H9 (cell line): ENCODE data around the gene PHEX. TPM values are rescaled to one million over a fixed set of nuclear protein-coding genes. Genes with fewer than 3 reads are reported as not detected.

Experiments
- DNase-seq: peaks from one replicate; pipeline ENCODE4 v3.0.0-alpha.2; 2017
- H2AFZ ChIP-seq: one replicate; pipeline ENCODE4 v1.6.1; 2013; ENCODE audit warnings: mild to moderate bottlenecking, low read length, control low read depth, moderate library complexity
- H2AK5ac ChIP-seq: 2 replicates; pipeline ENCODE4 v1.6.1; 2013; ENCODE audit warnings: low read length, control low read depth, mixed read lengths; ENCODE audit not compliant: insufficient read length
- H2BK120ac ChIP-seq: one replicate; pipeline ENCODE4 v1.6.1; 2013; ENCODE audit warnings: low read depth, mild to moderate bottlenecking, low read length, control low read depth, inconsistent platforms; ENCODE audit not compliant: poor library complexity, severe bottlenecking
- H2BK12ac ChIP-seq: 2 replicates; pipeline ENCODE4 v1.6.1; 2013; ENCODE audit warnings: low read length, control low read depth, mixed read lengths, low read depth; ENCODE audit not compliant: insufficient read length
- H2BK15ac ChIP-seq: 2 replicates; pipeline ENCODE4 v1.6.1; 2013; ENCODE audit warnings: low read depth, low read length, control low read depth
- H2BK20ac ChIP-seq: one replicate; pipeline ENCODE4 v1.6.1; 2013; ENCODE audit warnings: low read depth, mild to moderate bottlenecking, low read length, control low read depth, inconsistent platforms; ENCODE audit not compliant: poor library complexity, severe bottlenecking
- H2BK5ac ChIP-seq: 2 replicates; pipeline ENCODE4 v1.6.1; 2013; ENCODE audit warnings: low read length, control low read depth, mixed read lengths; ENCODE audit not compliant: insufficient read length
- H3K14ac ChIP-seq: 2 replicates; pipeline ENCODE4 v1.6.1; 2013; ENCODE audit warnings: low read length, control low read depth; ENCODE audit not compliant: insufficient read depth
- H3K18ac ChIP-seq: 2 replicates; pipeline ENCODE4 v1.6.1; 2013; ENCODE audit warnings: low read depth, mild to moderate bottlenecking, mixed read lengths, low read length, control low read depth; ENCODE audit not compliant: insufficient read length
- H3K23ac ChIP-seq: 2 replicates; pipeline ENCODE4 v1.6.1; 2013; ENCODE audit warnings: low read length, control low read depth, mixed read lengths, low read depth; ENCODE audit not compliant: insufficient read length
- H3K23me2 ChIP-seq: 2 replicates; pipeline ENCODE4 v1.6.1; 2013; ENCODE audit warnings: low read depth, mild to moderate bottlenecking, mixed read lengths, low read length, control low read depth; ENCODE audit not compliant: insufficient read length, poor library complexity, severe bottlenecking
- H3K27ac ChIP-seq: 2 replicates; pipeline ENCODE4 v1.5.1; 2013; ENCODE audit warnings: low read length, control low read depth, mixed read lengths, low read depth; ENCODE audit not compliant: insufficient read length
- H3K27me3 ChIP-seq: 2 replicates; pipeline ENCODE4 v1.6.1; 2013; ENCODE audit warnings: low read length, control low read depth, inconsistent platforms; ENCODE audit not compliant: insufficient read depth
- H3K4ac ChIP-seq: 2 replicates; pipeline ENCODE4 v1.6.1; 2013; ENCODE audit warnings: low read depth, mild to moderate bottlenecking, control low read depth, inconsistent platforms, low read length, moderate library complexity
- H3K4me1 ChIP-seq: 2 replicates; pipeline ENCODE4 v1.6.1; 2013; ENCODE audit warnings: low read length, control low read depth, inconsistent platforms; ENCODE audit not compliant: insufficient read depth
- H3K4me2 ChIP-seq: 2 replicates; pipeline ENCODE4 v1.6.1; 2013; ENCODE audit warnings: low read length, control low read depth, mixed read lengths; ENCODE audit not compliant: insufficient read length, insufficient read depth
- H3K56ac ChIP-seq: 2 replicates; pipeline ENCODE4 v1.6.1; 2013; ENCODE audit warnings: low read depth, mild to moderate bottlenecking, mixed read lengths, low read length, control low read depth; ENCODE audit not compliant: insufficient read length
- H3K79me1 ChIP-seq: 2 replicates; pipeline ENCODE4 v1.6.1; 2013; ENCODE audit warnings: low read depth, mild to moderate bottlenecking, moderate library complexity, low read length, control low read depth, inconsistent platforms; ENCODE audit not compliant: insufficient read depth, poor library complexity, severe bottlenecking
- H3K79me2 ChIP-seq: 2 replicates; pipeline ENCODE4 v1.6.1; 2013; ENCODE audit warnings: low read length, control low read depth, inconsistent platforms; ENCODE audit not compliant: insufficient read depth
- H3K9ac ChIP-seq: 2 replicates; pipeline ENCODE4 v1.6.1; 2013; ENCODE audit warnings: low read length, control low read depth, mixed read lengths; ENCODE audit not compliant: insufficient read length; ENCODE audit errors: extremely low read depth
- H3K9me3 ChIP-seq: one replicate; pipeline ENCODE4 v1.6.1; 2013; ENCODE audit warnings: low read depth, low read length, inconsistent platforms; ENCODE audit not compliant: control insufficient read depth
- H3T11ph ChIP-seq: one replicate; pipeline ENCODE4 v1.6.1; 2013; ENCODE audit warnings: mild to moderate bottlenecking, low read length, control low read depth, inconsistent platforms
- H4K20me1 ChIP-seq: one replicate; pipeline ENCODE4 v1.6.1; 2013; ENCODE audit not compliant: control insufficient read depth, insufficient read length, insufficient read depth
- H4K5ac ChIP-seq: 2 replicates; pipeline ENCODE4 v1.6.1; 2013; ENCODE audit warnings: low read depth, mild to moderate bottlenecking, mixed read lengths, low read length, control low read depth; ENCODE audit not compliant: insufficient read length
- H4K8ac ChIP-seq: replicated peaks from 2 replicates; pipeline ENCODE4 v1.6.1; 2013; ENCODE audit warnings: low read length, control low read depth, mixed read lengths, low read depth; ENCODE audit not compliant: insufficient read length
- H4K91ac ChIP-seq: 2 replicates; pipeline ENCODE4 v1.6.1; 2013; ENCODE audit warnings: low read depth, mild to moderate bottlenecking, moderate library complexity, mixed read lengths, low read length, control low read depth; ENCODE audit not compliant: insufficient read length
- H3K27ac Mint-ChIP-seq, 3 experiments: 2 replicates in 2 of 3; 3 replicates in 1 of 3; pipeline ENCODE4 v1.8.0; 2020 to 2021; ENCODE audit warnings: mixed read lengths in 3 of 3, mild to moderate bottlenecking in 1 of 3, moderate library complexity in 1 of 3
- H3K27me3 Mint-ChIP-seq: 2 replicates; pipeline ENCODE4 v1.8.0; 2021; ENCODE audit warnings: low read depth, mild to moderate bottlenecking, moderate library complexity, mixed read lengths
- H3K36me3 Mint-ChIP-seq, 3 experiments: 2 replicates in 2 of 3; 3 replicates in 1 of 3; pipeline ENCODE4 v1.8.0; 2020 to 2021; ENCODE audit warnings: low read depth in 3 of 3, mixed read lengths in 3 of 3; ENCODE audit not compliant: insufficient read depth in 1 of 3
- H3K4me1 Mint-ChIP-seq, 2 experiments: 2 replicates each; pipeline ENCODE4 v1.8.0; 2020; ENCODE audit warnings: mixed read lengths in 2 of 2
- H3K4me3 Mint-ChIP-seq, 2 experiments: 2 replicates in 1 of 2; 3 replicates in 1 of 2; pipeline ENCODE4 v1.8.0; 2020 to 2021; ENCODE audit warnings: mild to moderate bottlenecking in 2 of 2, mixed read lengths in 2 of 2, moderate library complexity in 1 of 2
- H3K9me3 Mint-ChIP-seq, 2 experiments: 2 replicates in 1 of 2; 3 replicates in 1 of 2; pipeline ENCODE4 v1.8.0; 2020; ENCODE audit warnings: mild to moderate bottlenecking in 2 of 2, mixed read lengths in 2 of 2, moderate library complexity in 1 of 2
- WGBS: extraction: QIAGEN DNeasy Blood & Tissue Kit; methylation state at CpG from one replicate; pipeline ENCODE4 v1.1.7; 2013; ENCODE audit warnings: missing lambda C conversion rate, low lambda C conversion rate, mixed read lengths; ENCODE audit not compliant: insufficient read length; ENCODE audit errors: extremely low coverage; 5-methylcytosine and 5-hydroxymethylcytosine counted together
- total RNA-seq: library from RNA; stranded (reverse); gene quantifications from 2 replicates; pipeline ENCODE4 v1.2.1, GENCODE V29; 2021
- TF ChIP-seq, protein P1 (sequence below): fragments of 200-600 bp; sonication (generic); conservative IDR thresholded peaks from 3 replicates; pipeline ENCODE4 v1.8.0; 2021; ENCODE audit warnings: antibody characterized with exemption, mild to moderate bottlenecking

PHEX gene
- total RNA-seq, 1 experiment from 2014 or later = 0.11 TPM

DNA sequence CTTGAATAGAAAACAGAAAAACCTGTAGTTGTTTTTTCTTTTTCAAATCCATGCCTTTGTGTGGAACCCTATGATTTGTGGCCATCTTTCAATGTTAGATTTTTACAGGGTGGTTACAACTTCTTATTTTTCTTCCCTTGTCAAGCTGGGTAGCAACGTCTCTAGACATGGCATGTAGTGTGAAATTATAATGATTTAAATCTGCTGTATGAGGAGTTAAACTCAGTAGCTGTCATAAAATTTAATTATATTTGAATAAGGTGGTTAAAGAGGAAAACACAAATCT, 162.5 kb downstream of the PHEX start:
- Histone ChIP-seq H2BK120ac (no peak overlapping the region), H3K27ac (no peak overlapping the region), H4K20me1 (no peaks in the 10 kb centered on the region), H2BK15ac (no peak overlapping the region), H2AFZ (no peak overlapping the region), H4K5ac (no peak overlapping the region), H3T11ph (no peak overlapping the region), H2BK20ac (no peak overlapping the region), H3K79me1 (no peaks in the 10 kb centered on the region), H3K18ac (no peak overlapping the region), H3K56ac (no peak overlapping the region), H2BK12ac (no peak overlapping the region), H3K27me3 (no peaks in the 10 kb centered on the region), H3K79me2 (no peaks in the 10 kb centered on the region), H3K23ac (no peak overlapping the region), H4K91ac (no peak overlapping the region), H3K4me2 (no peak overlapping the region), H3K4me1 (no peaks in the 10 kb centered on the region), H3K23me2 (no peaks in the 10 kb centered on the region), H2AK5ac (no peak overlapping the region), H3K9ac (no peak overlapping the region), H3K4ac (no peak overlapping the region), H2BK5ac (no peak overlapping the region), H4K8ac (no peak overlapping the region), H3K14ac (no peak overlapping the region), H3K9me3 (peaks cover 4% of the 10 kb centered on the region)
- H3K27me3 Mint-ChIP-seq = no peaks in the 10 kb centered on the region
- peaks cover 2% of the 10 kb centered on the region in 2 experiments; a peak in 2 of 4 replicates for H3K4me1 Mint-ChIP-seq
- DNase-seq = no peak
- H3K9me3 Mint-ChIP-seq = peaks cover 0 to 20% of the 10 kb centered on the region in 2 experiments; a peak in 4 of 5 replicates
- H3K27ac Mint-ChIP-seq = no peak overlapping the region
- no peak overlapping the region for H3K4me3 Mint-ChIP-seq
- H3K36me3 Mint-ChIP-seq = peaks cover 0 to 3% (median 0%) of the 10 kb centered on the region in 3 experiments; a peak in 1 of 7 replicates
- no CpG with 5 or more reads among the region's 1 CpG for WGBS
- TF ChIP-seq, protein P1, sequence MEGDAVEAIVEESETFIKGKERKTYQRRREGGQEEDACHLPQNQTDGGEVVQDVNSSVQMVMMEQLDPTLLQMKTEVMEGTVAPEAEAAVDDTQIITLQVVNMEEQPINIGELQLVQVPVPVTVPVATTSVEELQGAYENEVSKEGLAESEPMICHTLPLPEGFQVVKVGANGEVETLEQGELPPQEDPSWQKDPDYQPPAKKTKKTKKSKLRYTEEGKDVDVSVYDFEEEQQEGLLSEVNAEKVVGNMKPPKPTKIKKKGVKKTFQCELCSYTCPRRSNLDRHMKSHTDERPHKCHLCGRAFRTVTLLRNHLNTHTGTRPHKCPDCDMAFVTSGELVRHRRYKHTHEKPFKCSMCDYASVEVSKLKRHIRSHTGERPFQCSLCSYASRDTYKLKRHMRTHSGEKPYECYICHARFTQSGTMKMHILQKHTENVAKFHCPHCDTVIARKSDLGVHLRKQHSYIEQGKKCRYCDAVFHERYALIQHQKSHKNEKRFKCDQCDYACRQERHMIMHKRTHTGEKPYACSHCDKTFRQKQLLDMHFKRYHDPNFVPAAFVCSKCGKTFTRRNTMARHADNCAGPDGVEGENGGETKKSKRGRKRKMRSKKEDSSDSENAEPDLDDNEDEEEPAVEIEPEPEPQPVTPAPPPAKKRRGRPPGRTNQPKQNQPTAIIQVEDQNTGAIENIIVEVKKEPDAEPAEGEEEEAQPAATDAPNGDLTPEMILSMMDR = no peak
